Measurements from ENCODE around the gene SPECC1L. TPM values are rescaled to one million over a fixed set of nuclear protein-coding genes. Genes with fewer than 3 reads are reported as not detected.
A peak's percentile ranks its signal among the peaks of the same experiment; 100 is the strongest.

The SPECC1L gene
- total RNA-seq, 1 donor from 2014 or later, result 21.9 TPM

- H3K36me3 ChIP-seq (ENCODE audit: control insufficient read depth in 3 of 3, insufficient read depth in 3 of 3, low read length in 3 of 3), result no peaks in the 10 kb centered on the region
- H3K9ac ChIP-seq (ENCODE audit: low read depth in 1 of 3, low read length in 3 of 3), result no peak overlapping the region
- H3K4me1 ChIP-seq (ENCODE audit: control insufficient read depth in 3 of 3, insufficient read depth in 3 of 3, low read length in 3 of 3), result peaks cover 10 to 20% (median 13%) of the 10 kb centered on the region in 3 donors
- H3K27ac ChIP-seq (ENCODE audit: low read depth, low read length), result no peak overlapping the region
- no peak overlapping the region for H3K4me3 ChIP-seq (ENCODE audit: low read length in 3 of 3)
- H3K9me3 ChIP-seq (ENCODE audit: control insufficient read depth in 3 of 3, low read length in 3 of 3), result no peaks in the 10 kb centered on the region
- H3K27me3 ChIP-seq (ENCODE audit: control insufficient read depth in 3 of 3, insufficient read depth in 3 of 3, low read length in 3 of 3), result no peaks in the 10 kb centered on the region
Measured at GRCh38 chr22:24442352-24442744, 171.7 kb downstream of the SPECC1L start.

- Histone ChIP-seq H3K4me3 (ENCODE audit: low read length in 3 of 3) (no peak overlapping the region), H3K4me1 (ENCODE audit: control insufficient read depth in 3 of 3, insufficient read depth in 3 of 3, low read length in 3 of 3) (peaks cover 10 to 20% (median 13%) of the 10 kb centered on the region in 3 donors)
Measured at GRCh38 chr22:24443668-24444067, 173.0 kb downstream of the SPECC1L start.

GRCh38 chr22:24444251-24444650 is 173.6 kb downstream of the SPECC1L start:
- no peak overlapping the region for H3K27ac ChIP-seq (ENCODE audit: low read depth, low read length)
- H3K9me3 ChIP-seq (ENCODE audit: control insufficient read depth in 3 of 3, low read length in 3 of 3), result no peaks in the 10 kb centered on the region
- no peak overlapping the region for H3K4me3 ChIP-seq (ENCODE audit: low read length in 3 of 3)
- no peaks in the 10 kb centered on the region for H3K36me3 ChIP-seq (ENCODE audit: control insufficient read depth in 3 of 3, insufficient read depth in 3 of 3, low read length in 3 of 3)
- no peak overlapping the region for H3K9ac ChIP-seq (ENCODE audit: low read depth in 1 of 3, low read length in 3 of 3)
- peaks cover 10 to 20% (median 13%) of the 10 kb centered on the region in 3 donors for H3K4me1 ChIP-seq (ENCODE audit: control insufficient read depth in 3 of 3, insufficient read depth in 3 of 3, low read length in 3 of 3)
- no peaks in the 10 kb centered on the region for H3K27me3 ChIP-seq (ENCODE audit: control insufficient read depth in 3 of 3, insufficient read depth in 3 of 3, low read length in 3 of 3)

More at GRCh38 chr22:24443668-24444067, 173.0 kb downstream of the SPECC1L start:
- no peaks in the 10 kb centered on the region for H3K9me3 ChIP-seq (ENCODE audit: control insufficient read depth in 3 of 3, low read length in 3 of 3)
- H3K9ac ChIP-seq (ENCODE audit: low read depth in 1 of 3, low read length in 3 of 3), result no peak overlapping the region
- H3K36me3 ChIP-seq (ENCODE audit: control insufficient read depth in 3 of 3, insufficient read depth in 3 of 3, low read length in 3 of 3), result no peaks in the 10 kb centered on the region
- H3K27ac ChIP-seq (ENCODE audit: low read depth, low read length), result no peak overlapping the region
- H3K27me3 ChIP-seq (ENCODE audit: control insufficient read depth in 3 of 3, insufficient read depth in 3 of 3, low read length in 3 of 3), result no peaks in the 10 kb centered on the region

- Histone ChIP-seq H3K27ac (ENCODE audit: low read depth, low read length) (no peak overlapping the region), H3K27me3 (ENCODE audit: control insufficient read depth in 3 of 3, insufficient read depth in 3 of 3, low read length in 3 of 3) (no peaks in the 10 kb centered on the region), H3K9me3 (ENCODE audit: control insufficient read depth in 3 of 3, low read length in 3 of 3) (no peaks in the 10 kb centered on the region), H3K4me1 (ENCODE audit: control insufficient read depth in 3 of 3, insufficient read depth in 3 of 3, low read length in 3 of 3) (peaks cover 10 to 22% (median 13%) of the 10 kb centered on the region in 3 donors), H3K9ac (ENCODE audit: low read depth in 1 of 3, low read length in 3 of 3) (no peak overlapping the region), H3K36me3 (ENCODE audit: control insufficient read depth in 3 of 3, insufficient read depth in 3 of 3, low read length in 3 of 3) (no peaks in the 10 kb centered on the region), H3K4me3 (ENCODE audit: low read length in 3 of 3) (no peak overlapping the region)
Measured at GRCh38 chr22:24444729-24445466, 174.3 kb downstream of the SPECC1L start.

- no peak overlapping the region for H3K27ac ChIP-seq (ENCODE audit: low read depth, low read length)
- no peaks in the 10 kb centered on the region for H3K36me3 ChIP-seq (ENCODE audit: control insufficient read depth in 3 of 3, insufficient read depth in 3 of 3, low read length in 3 of 3)
- no peaks in the 10 kb centered on the region for H3K27me3 ChIP-seq (ENCODE audit: control insufficient read depth in 3 of 3, insufficient read depth in 3 of 3, low read length in 3 of 3)
- no peak overlapping the region for H3K4me3 ChIP-seq (ENCODE audit: low read length in 3 of 3)
- H3K4me1 ChIP-seq (ENCODE audit: control insufficient read depth in 3 of 3, insufficient read depth in 3 of 3, low read length in 3 of 3), result peaks cover 8 to 23% (median 12%) of the 10 kb centered on the region in 3 donors
- H3K9me3 ChIP-seq (ENCODE audit: control insufficient read depth in 3 of 3, low read length in 3 of 3), result no peaks in the 10 kb centered on the region
- H3K9ac ChIP-seq (ENCODE audit: low read depth in 1 of 3, low read length in 3 of 3), result peak overlapping the region in 1 of 3 donors; percentile 9
Measured at GRCh38 chr22:24445481-24446259, 175.0 kb downstream of the SPECC1L start.

- H3K4me1 ChIP-seq (ENCODE audit: control insufficient read depth in 3 of 3, insufficient read depth in 3 of 3, low read length in 3 of 3), result peaks cover 5 to 18% (median 7%) of the 10 kb centered on the region in 3 donors
Measured at GRCh38 chr22:24446260-24446611, 175.6 kb downstream of the SPECC1L start.

GRCh38 chr22:24450610-24451009 is 180.0 kb downstream of the SPECC1L start:
- Histone ChIP-seq H3K4me1 (ENCODE audit: control insufficient read depth in 3 of 3, insufficient read depth in 3 of 3, low read length in 3 of 3) (peaks cover 2 to 15% (median 10%) of the 10 kb centered on the region in 3 donors), H3K36me3 (ENCODE audit: control insufficient read depth in 3 of 3, insufficient read depth in 3 of 3, low read length in 3 of 3) (no peaks in the 10 kb centered on the region), H3K27ac (ENCODE audit: low read depth, low read length) (no peak overlapping the region), H3K4me3 (ENCODE audit: low read length in 3 of 3) (no peak overlapping the region), H3K9ac (ENCODE audit: low read depth in 1 of 3, low read length in 3 of 3) (no peak overlapping the region), H3K9me3 (ENCODE audit: control insufficient read depth in 3 of 3, low read length in 3 of 3) (no peaks in the 10 kb centered on the region), H3K27me3 (ENCODE audit: control insufficient read depth in 3 of 3, insufficient read depth in 3 of 3, low read length in 3 of 3) (no peaks in the 10 kb centered on the region)

More at GRCh38 chr22:24446260-24446611, 175.6 kb downstream of the SPECC1L start:
- Histone ChIP-seq H3K27me3 (ENCODE audit: control insufficient read depth in 3 of 3, insufficient read depth in 3 of 3, low read length in 3 of 3) (no peaks in the 10 kb centered on the region), H3K27ac (ENCODE audit: low read depth, low read length) (no peak overlapping the region), H3K9me3 (ENCODE audit: control insufficient read depth in 3 of 3, low read length in 3 of 3) (no peaks in the 10 kb centered on the region), H3K4me3 (ENCODE audit: low read length in 3 of 3) (no peak overlapping the region), H3K36me3 (ENCODE audit: control insufficient read depth in 3 of 3, insufficient read depth in 3 of 3, low read length in 3 of 3) (no peaks in the 10 kb centered on the region), H3K9ac (ENCODE audit: low read depth in 1 of 3, low read length in 3 of 3) (no peak overlapping the region)

GRCh38 chr22:24451162-24451561 is 180.5 kb downstream of the SPECC1L start:
- H3K4me3 ChIP-seq (ENCODE audit: low read length in 3 of 3), result no peak overlapping the region
- peaks cover 2 to 17% (median 10%) of the 10 kb centered on the region in 3 donors for H3K4me1 ChIP-seq (ENCODE audit: control insufficient read depth in 3 of 3, insufficient read depth in 3 of 3, low read length in 3 of 3)
- no peaks in the 10 kb centered on the region for H3K36me3 ChIP-seq (ENCODE audit: control insufficient read depth in 3 of 3, insufficient read depth in 3 of 3, low read length in 3 of 3)
- H3K9ac ChIP-seq (ENCODE audit: low read depth in 1 of 3, low read length in 3 of 3), result no peak overlapping the region
- no peaks in the 10 kb centered on the region for H3K27me3 ChIP-seq (ENCODE audit: control insufficient read depth in 3 of 3, insufficient read depth in 3 of 3, low read length in 3 of 3)
- no peak overlapping the region for H3K27ac ChIP-seq (ENCODE audit: low read depth, low read length)
- no peaks in the 10 kb centered on the region for H3K9me3 ChIP-seq (ENCODE audit: control insufficient read depth in 3 of 3, low read length in 3 of 3)

GRCh38 chr22:24453853-24454252 is 183.2 kb downstream of the SPECC1L start:
- H3K4me3 ChIP-seq (ENCODE audit: low read length in 3 of 3), result no peak overlapping the region
- H3K27ac ChIP-seq (ENCODE audit: low read depth, low read length), result no peak overlapping the region
- H3K9ac ChIP-seq (ENCODE audit: low read depth in 1 of 3, low read length in 3 of 3), result no peak overlapping the region
- H3K9me3 ChIP-seq (ENCODE audit: control insufficient read depth in 3 of 3, low read length in 3 of 3), result no peaks in the 10 kb centered on the region
- H3K4me1 ChIP-seq (ENCODE audit: control insufficient read depth in 3 of 3, insufficient read depth in 3 of 3, low read length in 3 of 3), result peaks cover 2 to 17% (median 10%) of the 10 kb centered on the region in 3 donors
- no peaks in the 10 kb centered on the region for H3K27me3 ChIP-seq (ENCODE audit: control insufficient read depth in 3 of 3, insufficient read depth in 3 of 3, low read length in 3 of 3)
- H3K36me3 ChIP-seq (ENCODE audit: control insufficient read depth in 3 of 3, insufficient read depth in 3 of 3, low read length in 3 of 3), result no peaks in the 10 kb centered on the region

GRCh38 chr22:24455039-24455438 is 184.4 kb downstream of the SPECC1L start:
- Histone ChIP-seq H3K9me3 (ENCODE audit: control insufficient read depth in 3 of 3, low read length in 3 of 3) (no peaks in the 10 kb centered on the region), H3K27ac (ENCODE audit: low read depth, low read length) (no peak overlapping the region), H3K36me3 (ENCODE audit: control insufficient read depth in 3 of 3, insufficient read depth in 3 of 3, low read length in 3 of 3) (no peaks in the 10 kb centered on the region), H3K4me1 (ENCODE audit: control insufficient read depth in 3 of 3, insufficient read depth in 3 of 3, low read length in 3 of 3) (peaks cover 2 to 13% (median 10%) of the 10 kb centered on the region in 3 donors), H3K4me3 (ENCODE audit: low read length in 3 of 3) (no peak overlapping the region), H3K27me3 (ENCODE audit: control insufficient read depth in 3 of 3, insufficient read depth in 3 of 3, low read length in 3 of 3) (no peaks in the 10 kb centered on the region), H3K9ac (ENCODE audit: low read depth in 1 of 3, low read length in 3 of 3) (no peak overlapping the region)
